Measurements from ENCODE around the gene REG3A. TPM values are rescaled to one million over a fixed set of nuclear protein-coding genes. Genes with fewer than 3 reads are reported as not detected.

Gene REG3A
- total RNA-seq, 1 experiment from 2014 or later: not detected

- TF ChIP-seq ZNF425 (CRISPR knock-in tag; conservative IDR thresholded peaks at IDR 0.05): no peak
- TF ChIP-seq ATF1 (CRISPR knock-in tag; IDR thresholded peaks at IDR 0.05): no peak
- no peak for TF ChIP-seq RORB (CRISPR knock-in tag; IDR thresholded peaks at IDR 0.05)
- TF ChIP-seq CDX4 (CRISPR knock-in tag; IDR thresholded peaks at IDR 0.05; ENCODE audit: borderline replicate concordance): no peak
- TF ChIP-seq, protein P1, sequence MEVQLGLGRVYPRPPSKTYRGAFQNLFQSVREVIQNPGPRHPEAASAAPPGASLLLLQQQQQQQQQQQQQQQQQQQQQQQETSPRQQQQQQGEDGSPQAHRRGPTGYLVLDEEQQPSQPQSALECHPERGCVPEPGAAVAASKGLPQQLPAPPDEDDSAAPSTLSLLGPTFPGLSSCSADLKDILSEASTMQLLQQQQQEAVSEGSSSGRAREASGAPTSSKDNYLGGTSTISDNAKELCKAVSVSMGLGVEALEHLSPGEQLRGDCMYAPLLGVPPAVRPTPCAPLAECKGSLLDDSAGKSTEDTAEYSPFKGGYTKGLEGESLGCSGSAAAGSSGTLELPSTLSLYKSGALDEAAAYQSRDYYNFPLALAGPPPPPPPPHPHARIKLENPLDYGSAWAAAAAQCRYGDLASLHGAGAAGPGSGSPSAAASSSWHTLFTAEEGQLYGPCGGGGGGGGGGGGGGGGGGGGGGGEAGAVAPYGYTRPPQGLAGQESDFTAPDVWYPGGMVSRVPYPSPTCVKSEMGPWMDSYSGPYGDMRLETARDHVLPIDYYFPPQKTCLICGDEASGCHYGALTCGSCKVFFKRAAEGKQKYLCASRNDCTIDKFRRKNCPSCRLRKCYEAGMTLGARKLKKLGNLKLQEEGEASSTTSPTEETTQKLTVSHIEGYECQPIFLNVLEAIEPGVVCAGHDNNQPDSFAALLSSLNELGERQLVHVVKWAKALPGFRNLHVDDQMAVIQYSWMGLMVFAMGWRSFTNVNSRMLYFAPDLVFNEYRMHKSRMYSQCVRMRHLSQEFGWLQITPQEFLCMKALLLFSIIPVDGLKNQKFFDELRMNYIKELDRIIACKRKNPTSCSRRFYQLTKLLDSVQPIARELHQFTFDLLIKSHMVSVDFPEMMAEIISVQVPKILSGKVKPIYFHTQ (CRISPR knock-in tag; IDR thresholded peaks at IDR 0.05): no peak
- no peak for TF ChIP-seq NR2C2 (CRISPR knock-in tag; IDR thresholded peaks at IDR 0.05)
- TF ChIP-seq, protein P2, sequence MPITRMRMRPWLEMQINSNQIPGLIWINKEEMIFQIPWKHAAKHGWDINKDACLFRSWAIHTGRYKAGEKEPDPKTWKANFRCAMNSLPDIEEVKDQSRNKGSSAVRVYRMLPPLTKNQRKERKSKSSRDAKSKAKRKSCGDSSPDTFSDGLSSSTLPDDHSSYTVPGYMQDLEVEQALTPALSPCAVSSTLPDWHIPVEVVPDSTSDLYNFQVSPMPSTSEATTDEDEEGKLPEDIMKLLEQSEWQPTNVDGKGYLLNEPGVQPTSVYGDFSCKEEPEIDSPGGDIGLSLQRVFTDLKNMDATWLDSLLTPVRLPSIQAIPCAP (CRISPR knock-in tag; IDR thresholded peaks at IDR 0.05): no peak
- TF ChIP-seq ZNF219 (CRISPR knock-in tag; IDR thresholded peaks at IDR 0.05; ENCODE audit: borderline replicate concordance): no peak
Observed at GRCh38 chr2:79178076-79178674, 18.6 kb upstream of the REG3A start (continued).

GRCh38 chr2:79171348-79171958 lies 11.9 kb upstream of the REG3A start:
- CTCF ChIA-PET: no interaction called here
- TF ChIP-seq TP53 (CRISPR knock-in tag; IDR thresholded peaks at IDR 0.05) (no peak), ZNF671 (CRISPR knock-in tag; IDR thresholded peaks at IDR 0.05) (no peak), ZNF121 (CRISPR knock-in tag; IDR thresholded peaks at IDR 0.05) (no peak), NR1H2 (CRISPR knock-in tag; IDR thresholded peaks at IDR 0.05) (no peak), JAZF1 (CRISPR knock-in tag; IDR thresholded peaks at IDR 0.05) (no peak), RELA (CRISPR knock-in tag; IDR thresholded peaks at IDR 0.05; ENCODE audit: borderline replicate concordance) (no peak), KAT7 (CRISPR knock-in tag; IDR thresholded peaks at IDR 0.05; ENCODE audit: borderline replicate concordance) (no peak), CBFB (CRISPR knock-in tag; IDR thresholded peaks at IDR 0.05; ENCODE audit: low read depth) (no peak), TCF7 (CRISPR knock-in tag; IDR thresholded peaks at IDR 0.05; ENCODE audit: low read depth) (no peak), PRRX2 (CRISPR knock-in tag; IDR thresholded peaks at IDR 0.05) (no peak), JUN (CRISPR knock-in tag; IDR thresholded peaks at IDR 0.05) (no peak), ELF4 (CRISPR knock-in tag; IDR thresholded peaks at IDR 0.05; ENCODE audit: low read depth) (no peak), NR2C2 (CRISPR knock-in tag; IDR thresholded peaks at IDR 0.05) (no peak), ZMAT4 (CRISPR knock-in tag; IDR thresholded peaks at IDR 0.05) (no peak), E2F1 (CRISPR knock-in tag; IDR thresholded peaks at IDR 0.05) (no peak), NFYB (CRISPR knock-in tag; conservative IDR thresholded peaks at IDR 0.05; ENCODE audit: low read depth) (no peak), ZBTB43 (CRISPR knock-in tag; IDR thresholded peaks at IDR 0.05) (no peak)
- TF ChIP-seq, protein P3, sequence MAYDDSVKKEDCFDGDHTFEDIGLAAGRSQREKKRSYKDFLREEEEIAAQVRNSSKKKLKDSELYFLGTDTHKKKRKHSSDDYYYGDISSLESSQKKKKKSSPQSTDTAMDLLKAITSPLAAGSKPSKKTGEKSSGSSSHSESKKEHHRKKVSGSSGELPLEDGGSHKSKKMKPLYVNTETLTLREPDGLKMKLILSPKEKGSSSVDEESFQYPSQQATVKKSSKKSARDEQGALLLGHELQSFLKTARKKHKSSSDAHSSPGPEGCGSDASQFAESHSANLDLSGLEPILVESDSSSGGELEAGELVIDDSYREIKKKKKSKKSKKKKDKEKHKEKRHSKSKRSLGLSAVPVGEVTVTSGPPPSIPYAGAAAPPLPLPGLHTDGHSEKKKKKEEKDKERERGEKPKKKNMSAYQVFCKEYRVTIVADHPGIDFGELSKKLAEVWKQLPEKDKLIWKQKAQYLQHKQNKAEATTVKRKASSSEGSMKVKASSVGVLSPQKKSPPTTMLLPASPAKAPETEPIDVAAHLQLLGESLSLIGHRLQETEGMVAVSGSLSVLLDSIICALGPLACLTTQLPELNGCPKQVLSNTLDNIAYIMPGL (CRISPR knock-in tag; IDR thresholded peaks at IDR 0.05): no peak

More at GRCh38 chr2:79171348-79171958, 11.9 kb upstream of the REG3A start:
- Mint-ChIP-seq H3K27ac (no peak overlapping the region), H3K27me3 (ENCODE audit: low read depth) (no peaks in the 10 kb centered on the region), H3K36me3 (no peaks in the 10 kb centered on the region), H3K4me3 (no peak overlapping the region), H3K9me3 (peaks cover 7% of the 10 kb centered on the region), H3K4me1 (peaks cover 11% of the 10 kb centered on the region)
- DNase-seq (ENCODE audit: low spot score) (no peak), ATAC-seq (no peak)
- POLR2A ChIA-PET: no interaction called here
